ENCODE measurements around the gene SNX12.

Gene SNX12

DNA sequence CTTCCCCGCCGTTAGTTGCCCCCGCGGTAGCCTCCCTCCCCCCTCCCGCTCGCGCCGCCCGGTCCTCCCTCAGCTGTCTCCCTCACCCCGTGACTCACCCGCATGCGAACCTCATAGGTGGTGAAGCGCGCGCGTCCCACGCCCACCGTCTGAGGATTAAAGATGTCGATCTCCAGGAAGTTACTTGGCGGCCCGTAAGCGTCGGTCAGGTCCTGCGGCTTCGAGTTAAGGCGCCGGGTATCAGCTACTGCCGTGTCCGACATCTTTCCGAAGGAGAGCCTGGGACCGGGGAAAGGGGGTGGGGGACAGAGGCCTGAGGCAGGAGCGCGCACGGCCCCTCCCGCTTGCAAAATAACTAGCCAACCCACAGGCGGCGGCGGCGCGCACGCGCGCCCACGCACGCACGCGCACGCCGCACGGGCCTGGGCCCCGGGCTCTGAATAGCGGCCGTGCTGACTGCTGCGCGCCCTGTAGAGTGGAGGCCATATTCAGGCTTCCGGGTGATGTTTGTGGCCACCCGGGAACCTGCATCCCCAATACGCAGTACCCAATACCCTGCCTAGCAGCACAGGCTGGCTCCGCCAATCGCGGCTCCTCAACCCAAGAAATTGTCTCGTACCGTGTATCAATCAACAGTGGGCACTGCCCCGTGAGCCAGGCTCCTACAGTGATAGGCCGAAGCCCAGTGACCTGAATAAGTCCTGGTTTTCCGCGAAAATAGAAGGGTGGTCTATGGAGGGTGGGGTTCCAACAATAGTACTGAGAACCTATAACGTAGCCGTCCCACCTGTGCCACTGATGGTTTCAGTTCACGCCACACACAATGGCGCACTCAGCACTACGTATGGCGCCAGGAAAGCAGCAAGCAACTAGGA is at the start of gene SNX12:
TSS of gene SNX12 (minus strand) at position 291 of the 875 bp plus-strand sequence. CDS start at position 263, 28 bp downstream.
- DNase-seq (ENCODE audit: low read depth), result peak; percentile 72

DNA sequence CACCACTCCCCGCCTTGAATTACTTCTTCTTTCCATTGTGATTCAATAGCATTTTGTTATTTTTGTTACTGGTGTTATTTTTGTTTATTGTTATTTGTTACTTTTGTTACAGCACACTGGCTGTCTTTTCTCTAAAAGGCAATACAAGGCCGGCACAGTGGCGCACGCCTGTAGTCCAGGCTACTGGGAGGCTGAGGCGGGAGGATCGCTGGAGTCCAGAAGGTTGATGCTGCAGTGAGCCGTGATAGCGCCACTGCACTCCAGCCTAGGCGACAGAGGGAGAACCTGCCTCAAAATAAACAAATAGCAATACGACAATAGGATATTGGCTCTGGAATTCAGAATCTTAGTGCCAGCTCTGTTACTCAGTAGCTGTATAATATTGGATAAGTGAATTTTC is 49.2 kb upstream of the SNX12 start:
- DNase-seq (ENCODE audit: low read depth), result no peak

DNA sequence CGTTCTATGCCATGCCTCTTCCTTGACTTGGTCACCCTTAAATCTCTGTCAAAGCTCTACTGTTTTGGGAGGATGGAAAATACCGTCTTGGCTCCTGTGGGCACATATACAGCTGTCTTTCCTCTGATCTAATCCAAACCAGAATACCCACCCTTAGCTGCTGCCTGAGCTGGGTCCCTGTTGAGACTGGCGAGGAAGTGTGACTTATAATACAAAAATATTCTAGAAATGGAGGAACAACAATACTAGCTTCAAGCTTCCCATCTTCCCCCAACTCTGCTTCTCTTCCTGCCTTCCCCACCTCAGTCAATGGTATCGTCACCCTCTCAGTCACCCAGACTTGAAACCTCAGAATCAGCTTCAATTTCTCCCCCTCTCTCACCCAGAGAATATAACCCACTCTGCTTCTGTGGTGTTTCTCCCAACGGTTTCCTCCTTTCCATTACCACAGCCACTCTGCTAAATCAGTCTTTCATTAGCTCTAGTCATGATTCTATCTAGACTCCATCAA is 43.8 kb upstream of the SNX12 start:
- no peak for DNase-seq (ENCODE audit: low read depth)

DNA sequence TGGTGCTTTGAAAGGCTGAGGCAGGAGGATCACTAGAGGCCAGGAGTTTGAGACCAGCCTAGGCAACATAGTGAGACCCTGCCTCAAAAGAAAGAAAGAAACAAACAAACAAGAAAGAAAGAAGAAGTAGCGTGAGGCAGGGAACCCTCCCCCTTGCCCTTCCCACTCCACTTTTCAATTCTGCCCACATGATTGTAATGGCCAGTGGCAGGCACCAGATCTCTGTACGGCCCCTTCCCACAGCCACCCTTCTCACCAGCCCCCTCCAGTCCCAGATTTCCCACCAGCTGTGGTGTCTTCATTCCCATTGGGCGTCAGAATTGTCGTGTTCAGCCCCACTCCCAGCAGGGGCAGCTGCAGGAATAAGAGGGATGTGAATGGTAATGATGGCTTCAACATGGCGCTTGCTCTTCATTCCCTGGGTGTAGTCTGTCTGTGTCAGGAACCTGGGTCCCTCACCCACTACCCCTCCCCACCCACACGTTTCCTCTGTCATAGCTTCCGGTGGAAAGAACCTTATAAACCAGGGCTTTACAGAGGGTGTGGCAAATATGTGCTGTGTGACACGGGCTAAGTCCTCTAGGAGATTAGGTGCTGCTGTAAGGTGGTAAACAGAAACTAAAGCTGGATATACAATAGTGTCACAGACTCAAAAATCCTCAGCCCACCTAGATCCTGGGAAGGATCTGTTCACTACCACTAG is 43.2 kb upstream of the SNX12 start, which contains the start of gene IL2RG:
TSS of gene IL2RG (minus strand) at position 437 of the 703 bp plus-strand sequence. CDS start at position 399, 38 bp downstream.
- DNase-seq (ENCODE audit: low read depth), result peak; percentile 55

DNA sequence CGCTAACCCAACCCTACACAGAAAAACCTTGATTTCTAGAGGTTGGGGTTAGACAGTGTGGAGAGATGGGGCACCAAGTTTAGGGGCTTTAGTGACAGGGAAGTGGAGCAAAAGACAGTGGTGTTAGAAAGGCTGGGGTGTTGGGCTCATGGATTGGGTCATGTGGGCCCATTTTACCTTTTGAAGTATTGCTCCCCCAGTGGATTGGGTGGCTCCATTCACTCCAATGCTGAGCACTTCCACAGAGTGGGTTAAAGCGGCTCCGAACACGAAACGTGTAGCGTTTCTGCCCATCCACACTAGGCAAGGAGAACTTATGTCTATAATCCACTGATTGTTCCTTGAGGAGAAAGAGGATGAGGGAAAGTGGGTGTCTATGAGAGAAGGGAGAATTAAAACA is 40.9 kb upstream of the SNX12 start:
- DNase-seq (ENCODE audit: low read depth), result no peak

DNA sequence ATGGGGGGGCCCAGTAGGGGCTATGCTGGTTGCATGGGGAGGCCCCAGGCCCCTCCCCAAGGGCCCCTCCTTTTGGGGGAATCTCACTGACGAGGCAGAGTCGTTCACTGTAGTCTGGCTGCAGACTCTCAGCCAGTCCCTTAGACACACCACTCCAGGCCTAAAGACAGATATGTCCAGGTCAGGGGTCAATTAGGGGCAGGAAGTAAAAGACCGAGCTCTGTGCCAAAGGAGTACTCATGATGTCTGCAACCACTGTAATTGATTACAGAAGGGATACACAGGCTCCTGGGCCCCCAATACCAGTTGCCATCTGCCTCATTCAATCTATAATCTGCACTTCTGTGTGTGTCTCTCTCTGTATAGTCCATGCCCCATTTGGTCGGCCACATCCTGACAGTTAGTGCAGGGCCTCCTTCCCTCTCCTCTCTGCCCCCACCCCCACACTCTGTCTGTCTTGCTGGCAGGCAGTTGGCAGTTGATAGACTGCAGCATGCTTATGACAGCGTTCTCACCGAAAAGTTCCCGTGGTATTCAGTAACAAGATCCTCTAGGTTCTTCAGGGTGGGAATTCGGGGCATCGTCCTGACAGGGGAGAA is 39.7 kb upstream of the SNX12 start:
- no peak for DNase-seq (ENCODE audit: low read depth)

DNA sequence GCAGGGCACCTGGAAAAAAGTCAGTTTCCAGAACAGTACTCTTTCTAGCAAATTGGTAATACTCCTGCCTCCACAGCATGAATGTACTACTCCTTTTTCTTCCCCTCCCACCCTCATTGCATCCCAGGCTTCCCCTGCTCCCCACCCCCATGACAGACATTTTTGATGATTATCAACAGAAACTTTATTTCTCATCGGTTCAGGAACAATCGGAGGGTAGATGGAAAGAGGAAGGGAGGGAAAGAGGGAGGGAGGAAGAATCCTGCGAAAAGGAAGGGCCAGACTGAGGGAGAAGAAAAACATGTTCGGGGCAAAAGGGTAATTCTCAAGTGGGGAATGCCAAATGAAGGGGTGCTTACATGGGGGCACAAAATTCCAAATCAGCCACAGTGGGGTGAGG is 39.1 kb upstream of the SNX12 start:
- DNase-seq (ENCODE audit: low read depth), result no peak

DNA sequence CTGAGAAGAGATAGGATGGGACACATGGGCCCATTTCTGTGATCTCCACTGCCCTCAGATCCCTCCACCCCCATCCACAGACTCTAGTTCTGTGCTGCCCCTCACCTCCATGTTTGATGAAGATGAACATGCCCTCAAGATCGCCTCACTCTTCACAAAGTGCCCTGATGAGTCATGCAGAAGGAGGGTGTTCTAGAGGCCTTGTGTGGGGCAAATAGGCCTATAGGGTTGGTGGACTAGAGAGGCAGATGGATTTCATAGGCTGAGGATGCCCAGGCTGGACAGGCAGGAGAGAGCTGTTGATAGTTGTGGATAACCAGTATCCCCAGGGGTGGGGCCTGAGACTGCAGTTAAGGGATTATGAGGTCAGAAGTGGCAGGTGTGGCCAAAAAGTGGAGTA is 38.3 kb upstream of the SNX12 start, which contains the start of gene CXorf65:
TSS of gene CXorf65 (minus strand) at position 314 of the 400 bp plus-strand sequence. CDS start at position 130, 184 bp downstream.
- DNase-seq (ENCODE audit: low read depth), result no peak

DNA sequence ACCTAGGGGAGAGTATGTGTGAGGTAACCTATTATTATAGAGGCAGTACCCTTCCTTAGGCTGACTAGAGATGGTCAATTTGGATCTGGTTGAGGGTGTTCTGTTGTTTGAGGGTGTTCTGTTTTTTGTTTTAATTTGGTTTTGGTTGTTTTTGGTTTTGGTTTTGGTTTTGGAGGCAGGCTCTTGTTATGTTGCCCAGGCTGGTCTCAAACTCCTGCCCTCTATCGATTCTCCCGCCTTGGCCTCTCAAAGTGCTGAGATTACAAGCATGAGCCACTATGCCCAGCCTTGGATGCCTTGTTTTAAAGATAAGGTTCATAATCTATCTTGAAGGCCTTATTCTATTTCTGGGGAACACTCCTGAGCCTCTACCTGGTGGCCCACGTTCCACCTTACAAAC is 37.5 kb upstream of the SNX12 start:
- DNase-seq (ENCODE audit: low read depth), result no peak

DNA sequence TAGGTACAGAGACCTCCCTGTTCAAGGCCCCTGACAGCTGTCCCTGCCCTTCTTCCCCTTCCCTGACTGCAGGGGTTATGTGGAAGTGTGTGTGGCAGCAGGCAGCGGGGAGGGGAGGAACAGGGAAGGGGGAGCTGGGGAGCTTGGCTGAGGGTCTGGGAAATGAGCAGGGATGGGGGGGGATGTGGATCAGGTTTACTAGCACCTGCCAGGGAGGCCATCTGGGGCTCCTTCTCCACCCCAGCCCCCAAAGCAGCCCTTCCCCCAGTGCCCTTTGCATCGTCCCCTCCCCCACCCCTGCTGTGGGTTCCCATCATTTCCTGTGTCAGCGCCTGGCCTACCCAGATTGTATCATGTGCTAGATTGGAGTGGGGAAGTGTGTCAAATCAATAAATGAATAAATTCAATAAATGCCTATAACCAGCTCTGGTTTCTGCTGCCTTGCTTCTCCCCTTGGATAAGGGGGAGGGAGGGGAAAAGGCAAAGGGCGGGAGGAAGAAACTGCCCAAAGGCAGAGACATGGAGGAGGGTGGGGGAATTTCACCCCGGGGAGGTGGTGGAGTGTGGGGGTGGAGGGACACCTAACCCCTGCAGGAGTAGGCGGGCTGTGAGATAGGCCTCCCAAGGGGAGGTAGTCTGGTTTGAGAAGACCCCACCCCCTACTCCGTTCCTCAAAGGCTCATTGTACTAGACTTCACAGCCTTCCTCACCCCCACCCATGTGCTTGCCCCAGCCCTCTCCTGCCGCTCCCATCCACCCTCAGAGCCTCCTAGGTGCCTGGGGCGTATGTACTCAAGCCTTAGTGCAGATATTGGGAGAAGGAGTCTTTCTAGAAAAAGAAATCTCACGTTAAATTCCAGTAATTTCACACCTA is 35.2 kb upstream of the SNX12 start:
- DNase-seq (ENCODE audit: low read depth), result no peak

DNA sequence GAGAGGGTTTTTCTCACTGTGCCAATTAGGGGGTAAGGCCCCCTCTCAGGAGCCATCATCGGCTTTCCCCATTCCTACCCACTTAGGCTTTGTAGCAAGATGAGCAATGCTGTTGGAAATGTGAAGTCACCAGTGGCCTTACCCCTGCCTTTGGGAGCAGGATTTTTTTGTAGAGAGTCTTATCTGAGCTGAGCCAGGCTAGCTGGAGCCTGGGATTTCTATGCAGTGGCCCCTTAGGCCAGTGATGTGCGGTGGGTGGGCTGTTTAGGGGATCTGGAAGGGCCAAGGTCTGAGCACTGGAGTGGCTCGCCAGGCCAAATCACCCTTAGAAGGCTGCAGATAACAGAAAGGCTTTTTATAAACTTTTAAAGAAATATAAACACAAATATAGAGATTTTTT is 34.2 kb upstream of the SNX12 start:
- no peak for DNase-seq (ENCODE audit: low read depth)

DNA sequence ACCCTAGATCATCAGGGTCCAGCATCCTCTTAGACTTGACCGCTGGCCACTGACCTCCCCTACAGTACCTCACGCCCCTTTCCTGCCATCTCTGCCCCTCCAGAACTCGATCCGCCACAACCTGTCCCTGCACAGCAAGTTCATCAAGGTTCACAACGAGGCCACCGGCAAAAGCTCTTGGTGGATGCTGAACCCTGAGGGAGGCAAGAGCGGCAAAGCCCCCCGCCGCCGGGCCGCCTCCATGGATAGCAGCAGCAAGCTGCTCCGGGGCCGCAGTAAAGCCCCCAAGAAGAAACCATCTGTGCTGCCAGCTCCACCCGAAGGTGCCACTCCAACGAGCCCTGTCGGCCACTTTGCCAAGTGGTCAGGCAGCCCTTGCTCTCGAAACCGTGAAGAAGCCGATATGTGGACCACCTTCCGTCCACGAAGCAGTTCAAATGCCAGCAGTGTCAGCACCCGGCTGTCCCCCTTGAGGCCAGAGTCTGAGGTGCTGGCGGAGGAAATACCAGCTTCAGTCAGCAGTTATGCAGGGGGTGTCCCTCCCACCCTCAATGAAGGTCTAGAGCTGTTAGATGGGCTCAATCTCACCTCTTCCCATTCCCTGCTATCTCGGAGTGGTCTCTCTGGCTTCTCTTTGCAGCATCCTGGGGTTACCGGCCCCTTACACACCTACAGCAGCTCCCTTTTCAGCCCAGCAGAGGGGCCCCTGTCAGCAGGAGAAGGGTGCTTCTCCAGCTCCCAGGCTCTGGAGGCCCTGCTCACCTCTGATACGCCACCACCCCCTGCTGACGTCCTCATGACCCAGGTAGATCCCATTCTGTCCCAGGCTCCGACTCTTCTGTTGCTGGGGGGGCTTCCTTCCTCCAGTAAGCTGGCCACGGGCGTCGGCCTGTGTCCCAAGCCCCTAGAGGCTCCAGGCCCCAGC is 32.7 kb upstream of the SNX12 start:
- DNase-seq (ENCODE audit: low read depth), result no peak

DNA sequence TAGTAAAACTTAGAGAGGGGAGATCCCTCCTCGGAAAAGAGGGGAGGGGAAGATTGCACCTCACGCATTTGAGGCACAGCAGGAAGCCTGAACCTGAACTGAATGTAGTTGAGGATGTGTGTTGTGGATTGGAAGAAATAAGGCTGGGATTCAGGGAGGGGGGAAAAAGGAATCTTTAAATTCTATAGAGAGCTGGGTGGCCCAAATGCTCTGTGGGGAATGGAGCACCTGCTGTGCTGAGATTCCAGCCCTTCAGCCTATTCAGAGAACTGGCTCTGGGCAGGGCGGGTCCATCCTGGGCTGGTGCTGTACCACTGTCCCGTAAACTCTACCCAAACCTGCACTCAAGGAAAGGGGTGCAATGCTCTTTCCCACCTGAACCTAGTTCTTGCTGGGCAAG is 31.6 kb upstream of the SNX12 start:
- no peak for DNase-seq (ENCODE audit: low read depth)

DNA sequence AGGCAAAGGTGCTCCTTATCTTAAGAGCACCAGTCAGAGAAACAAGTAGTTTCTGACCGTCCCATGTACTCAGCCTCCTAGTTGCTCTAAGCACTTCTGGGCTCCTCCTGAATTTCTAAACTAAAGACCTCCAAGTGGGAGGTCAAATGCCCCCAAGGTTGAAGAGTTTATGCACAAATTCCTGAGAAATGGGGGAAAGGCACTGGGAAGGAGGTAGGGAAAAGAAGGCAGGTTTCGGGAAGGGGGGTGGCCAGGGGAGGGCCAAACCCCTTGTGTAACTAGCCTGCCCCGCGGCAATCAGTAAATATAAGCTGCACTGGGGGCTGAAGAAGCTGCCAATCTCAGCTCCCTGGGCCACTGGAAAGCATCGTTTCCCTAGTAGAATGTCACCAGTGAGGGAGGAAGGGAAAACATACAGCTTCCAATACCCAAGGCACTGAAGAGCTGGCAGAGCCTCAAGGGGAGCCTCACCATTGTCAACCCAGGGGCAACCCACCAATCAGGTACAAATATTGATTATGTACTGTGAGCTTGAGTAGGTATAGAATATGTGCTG is 30.9 kb upstream of the SNX12 start:
- no peak for DNase-seq (ENCODE audit: low read depth)

DNA sequence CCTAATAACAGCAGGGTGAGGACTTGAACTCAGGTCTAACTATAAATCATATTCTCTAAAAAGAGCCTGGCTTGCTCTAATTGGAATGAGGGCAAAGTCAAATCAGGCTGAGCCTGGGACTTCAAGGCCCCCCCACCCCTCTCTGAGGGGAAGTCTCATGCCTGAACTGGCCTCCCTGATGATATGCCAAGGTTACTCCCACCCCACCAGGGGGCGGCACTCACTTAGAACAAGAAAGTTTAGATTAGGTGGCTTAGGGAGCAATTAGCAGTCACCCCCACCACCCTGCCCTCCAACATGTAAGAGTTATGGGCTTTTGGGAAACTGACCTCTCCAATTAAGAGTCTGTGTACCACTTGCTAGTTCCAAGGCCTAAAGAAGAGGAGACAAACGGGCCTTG is 30.2 kb upstream of the SNX12 start:
- DNase-seq (ENCODE audit: low read depth), result peak; percentile 58

DNA sequence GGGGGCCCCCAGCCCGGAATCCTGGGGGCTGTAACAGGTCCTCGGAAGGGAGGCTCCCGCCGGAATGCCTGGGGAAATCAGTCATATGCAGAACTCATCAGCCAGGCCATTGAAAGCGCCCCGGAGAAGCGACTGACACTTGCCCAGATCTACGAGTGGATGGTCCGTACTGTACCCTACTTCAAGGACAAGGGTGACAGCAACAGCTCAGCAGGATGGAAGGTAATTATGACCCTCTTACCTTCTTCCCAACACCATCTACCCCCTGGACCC is 28.6 kb upstream of the SNX12 start:
- no peak for DNase-seq (ENCODE audit: low read depth)

DNA sequence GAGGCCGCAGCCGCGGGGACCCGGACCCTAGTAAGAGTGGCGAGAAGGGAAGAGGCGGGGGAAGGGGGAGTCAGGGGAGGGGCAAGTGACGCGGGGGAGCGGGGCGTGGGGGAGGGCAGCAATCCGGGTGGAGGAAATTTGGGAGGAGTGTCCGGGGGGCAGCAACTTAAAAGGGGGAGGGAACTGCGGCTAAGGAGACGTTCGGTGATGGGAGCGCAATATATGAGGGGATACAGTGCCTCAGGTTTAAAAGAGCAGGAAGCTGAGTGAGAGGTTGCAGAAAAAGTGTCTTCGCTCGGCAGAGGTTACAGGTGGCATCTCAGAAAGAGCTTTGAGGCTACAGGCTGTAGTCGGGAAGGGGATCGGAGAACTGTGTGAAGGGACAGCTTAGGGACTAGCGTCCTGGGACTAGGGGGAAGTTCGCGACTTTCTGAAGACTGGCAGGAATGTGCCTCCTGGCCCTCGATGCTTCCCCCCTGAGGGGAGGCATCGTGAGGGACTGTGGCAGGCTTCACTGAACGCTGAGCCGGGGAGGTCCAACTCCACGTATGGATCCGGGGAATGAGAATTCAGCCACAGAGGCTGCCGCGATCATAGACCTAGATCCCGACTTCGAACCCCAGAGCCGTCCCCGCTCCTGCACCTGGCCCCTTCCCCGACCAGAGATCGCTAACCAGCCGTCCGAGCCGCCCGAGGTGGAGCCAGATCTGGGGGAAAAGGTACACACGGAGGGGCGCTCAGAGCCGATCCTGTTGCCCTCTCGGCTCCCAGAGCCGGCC is 28.0 kb upstream of the SNX12 start:
- DNase-seq (ENCODE audit: low read depth), result no peak

DNA sequence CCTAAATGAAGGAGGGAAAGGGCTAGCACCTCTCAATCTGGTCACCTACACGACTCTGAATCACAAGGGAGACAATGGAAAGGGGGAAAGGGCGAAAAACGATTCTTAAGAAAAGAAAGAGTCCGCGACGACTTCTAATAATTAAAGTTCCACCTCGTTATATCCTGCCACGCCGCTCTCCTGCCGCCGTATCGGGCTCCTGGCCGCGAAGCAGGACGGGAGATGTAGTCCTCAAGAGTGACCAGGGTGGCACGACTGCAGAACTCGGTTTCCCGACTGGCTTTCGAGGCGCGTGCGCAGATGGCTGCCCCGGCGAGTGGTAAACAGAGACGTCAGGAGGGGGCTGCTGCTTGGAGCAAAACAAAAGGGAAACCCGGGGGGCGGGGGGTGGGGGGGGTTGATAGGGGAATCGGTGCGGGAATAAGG is 27.4 kb upstream of the SNX12 start, which contains the start of gene FOXO4:
TSS of gene FOXO4 (plus strand) at position 297 of the 426 bp plus-strand sequence. CDS start 678 bp downstream, outside the sequence.
- DNase-seq (ENCODE audit: low read depth), result peak; percentile 77

DNA sequence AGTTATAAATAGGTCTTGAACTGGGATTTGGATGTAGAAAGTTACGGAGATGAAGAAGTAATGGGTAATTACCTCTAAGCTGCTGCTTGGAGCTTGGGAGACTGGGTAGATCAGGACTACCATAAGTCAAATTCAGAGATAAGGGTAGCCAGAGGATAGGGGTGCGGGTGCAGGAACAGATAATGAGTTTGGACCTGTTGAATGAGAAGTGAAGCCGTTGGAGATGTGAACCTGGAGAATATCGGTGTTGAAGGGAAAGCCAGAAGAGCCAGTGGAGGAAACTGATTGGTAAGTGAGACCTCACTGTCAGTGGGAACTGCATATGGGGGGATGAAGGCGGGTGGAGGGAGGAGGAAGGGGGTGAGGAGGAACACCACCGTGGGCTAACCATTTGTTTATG is 26.9 kb upstream of the SNX12 start:
- DNase-seq (ENCODE audit: low read depth), result no peak
